Islet of Langerhans (tissue), 1 donor: ENCODE measurements around the gene TXN.
"Not testable (repeated sequence)": the region's sequence is repeated elsewhere in the genome, so short reads cannot be mapped to it uniquely, and the experiment has no call there.

ENCODE experiments used
- FAIRE-seq: peaks from one replicate; lab custom pipeline; 2011; peaks lifted over from hg19 to GRCh38; lab: Jason Lieb, UNC

Gene TXN

DNA sequence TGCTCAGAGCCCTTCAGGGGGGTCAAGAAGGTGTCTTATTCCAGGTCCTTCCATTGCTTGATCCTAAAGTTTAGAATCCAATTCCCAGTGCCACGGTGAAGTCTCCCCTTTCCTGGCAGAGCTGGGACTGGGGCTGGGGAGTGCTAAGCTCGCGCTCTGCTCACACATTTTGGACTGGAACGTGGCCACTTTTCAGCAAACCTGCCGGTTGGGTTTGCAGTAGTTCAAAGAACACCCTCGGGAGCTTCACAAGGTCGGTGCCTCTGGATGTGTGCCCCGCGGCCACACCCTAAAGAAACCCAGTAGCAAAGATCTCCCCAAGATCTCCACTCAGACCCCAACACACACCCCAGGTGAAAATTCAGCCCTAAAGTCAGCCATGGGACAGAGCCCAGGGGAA is 48.3 kb downstream of the TXN start, which contains the start of gene C9orf152:
Gene C9orf152, minus strand, starts transcription at position 129 of the 400 bp plus-strand sequence. CDS start 580 bp downstream, outside the sequence.
- no peak for FAIRE-seq

GRCh38 chr9:110207071-110207641 is 49.2 kb downstream of the TXN start:
- no peak for FAIRE-seq

DNA sequence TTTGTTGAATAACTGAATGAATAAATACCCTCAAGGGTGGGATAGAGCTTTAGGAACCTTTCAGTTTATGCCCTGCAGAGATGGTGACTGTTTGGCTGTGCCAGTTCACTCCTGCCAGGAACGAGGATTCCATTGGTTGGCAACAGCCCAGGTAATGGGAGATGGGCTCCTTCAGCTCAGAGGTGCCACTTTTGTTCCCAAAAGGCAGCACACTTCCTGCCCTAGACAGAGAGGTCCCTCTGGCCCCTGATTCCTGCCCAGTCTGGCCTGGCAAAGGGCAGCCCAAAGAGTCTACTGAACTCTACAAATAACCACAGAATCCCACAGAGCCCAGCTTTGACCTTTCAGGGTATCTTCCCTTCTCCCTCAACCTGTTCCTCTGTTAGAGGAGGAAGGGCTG is 49.9 kb downstream of the TXN start:
- no peak for FAIRE-seq

GRCh38 chr9:110205612-110206011 is 50.7 kb downstream of the TXN start:
- FAIRE-seq: not testable (repeated sequence)

- no peak for FAIRE-seq
These were observed 54.1 kb downstream of the TXN start for GRCh38 chr9:110202232-110202631.

GRCh38 chr9:110199643-110200042 is 56.7 kb downstream of the TXN start:
- FAIRE-seq: no peak

GRCh38 chr9:110198357-110198756 is 58.0 kb downstream of the TXN start:
- FAIRE-seq: no peak

- FAIRE-seq: no peak
These were observed 58.7 kb downstream of the TXN start for GRCh38 chr9:110197330-110198187.

GRCh38 chr9:110196084-110196499 is 60.2 kb downstream of the TXN start:
- FAIRE-seq: not testable (repeated sequence)
